Measurements from ENCODE around the gene AK8. TPM values are rescaled to one million over a fixed set of nuclear protein-coding genes. Genes with fewer than 3 reads are reported as not detected.

Gene AK8
- total RNA-seq, 2 donors from 2014 or later, result 0.19 TPM; not detected in 1

- TF ChIP-seq CTCF (IDR thresholded peaks at IDR 0.05), result no peak
- no peak for DNase-seq (ENCODE audit: low spot score)
- Histone ChIP-seq H3K27ac (no peak overlapping the region), H3K4me1 (no peaks in the 10 kb centered on the region), H3K36me3 (no peaks in the 10 kb centered on the region), H3K27me3 (no peaks in the 10 kb centered on the region), H3K9me3 (no peaks in the 10 kb centered on the region), H3K4me3 (no peak overlapping the region)
Measured at GRCh38 chr9:132811985-132812384, 66.1 kb downstream of the AK8 start.

- Histone ChIP-seq H3K9me3 (no peaks in the 10 kb centered on the region), H3K27ac (no peak overlapping the region), H3K27me3 (no peaks in the 10 kb centered on the region), H3K36me3 (no peaks in the 10 kb centered on the region), H3K4me1 (no peaks in the 10 kb centered on the region), H3K4me3 (no peak overlapping the region)
- no peak for TF ChIP-seq CTCF (IDR thresholded peaks at IDR 0.05)
- no peak for DNase-seq (ENCODE audit: low spot score)
Measured at GRCh38 chr9:132810314-132810713, 67.8 kb downstream of the AK8 start.

DNA sequence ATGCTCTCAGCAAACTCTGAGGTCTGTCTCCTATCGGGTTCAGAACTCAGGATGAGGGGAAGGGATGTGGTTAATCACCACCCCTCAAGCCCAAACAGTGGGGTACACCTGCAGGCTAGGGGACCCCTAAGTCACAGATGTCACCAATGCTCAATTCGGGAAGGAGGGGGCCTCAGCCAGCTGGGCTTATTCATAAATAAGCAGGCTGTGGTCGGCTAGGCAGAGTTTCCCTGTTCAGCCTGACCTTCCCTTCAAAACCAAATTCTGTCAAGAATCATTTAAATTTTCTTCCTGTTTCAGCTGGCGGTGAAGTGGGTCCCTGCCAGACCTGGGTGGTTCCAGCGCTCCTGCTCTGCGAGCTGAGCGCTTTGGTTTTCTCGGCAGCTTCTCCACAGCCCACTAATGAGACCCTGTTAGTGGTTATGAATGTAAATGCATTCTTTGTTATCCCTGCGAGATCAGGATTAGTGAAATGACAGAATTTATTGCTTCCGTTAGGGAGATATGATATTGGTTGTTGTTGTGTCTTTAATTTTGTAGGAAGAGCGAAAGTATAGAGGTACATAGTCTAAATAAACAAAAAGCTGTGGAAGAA is 68.3 kb downstream of the AK8 start:
- Histone ChIP-seq H3K36me3 (no peaks in the 10 kb centered on the region), H3K9me3 (no peaks in the 10 kb centered on the region), H3K27ac (no peak overlapping the region), H3K27me3 (no peaks in the 10 kb centered on the region), H3K4me3 (no peak overlapping the region), H3K4me1 (no peaks in the 10 kb centered on the region)
- DNase-seq (ENCODE audit: low spot score), result peak; percentile 38
- TF ChIP-seq CTCF (IDR thresholded peaks at IDR 0.05), result no peak

GRCh38 chr9:132808645-132809044 is 69.4 kb downstream of the AK8 start:
- Histone ChIP-seq H3K4me3 (no peak overlapping the region), H3K4me1 (no peaks in the 10 kb centered on the region), H3K36me3 (no peaks in the 10 kb centered on the region), H3K27me3 (no peaks in the 10 kb centered on the region), H3K9me3 (no peaks in the 10 kb centered on the region), H3K27ac (no peak overlapping the region)
- peak; percentile 47 for DNase-seq (ENCODE audit: low spot score)
- no peak for TF ChIP-seq CTCF (IDR thresholded peaks at IDR 0.05)

GRCh38 chr9:132806723-132807421 is 71.2 kb downstream of the AK8 start:
- H3K36me3 ChIP-seq, result no peaks in the 10 kb centered on the region
- H3K9me3 ChIP-seq, result no peaks in the 10 kb centered on the region
- H3K27ac ChIP-seq, result no peak overlapping the region
- no peaks in the 10 kb centered on the region for H3K27me3 ChIP-seq
- peak; percentile 44 for DNase-seq (ENCODE audit: low spot score)
- H3K4me3 ChIP-seq, result no peak overlapping the region
- no peaks in the 10 kb centered on the region for H3K4me1 ChIP-seq
- no peak for TF ChIP-seq CTCF (IDR thresholded peaks at IDR 0.05)
